Hematopoietic multipotent progenitor cell treated with erythropoietin and hydrocortisone succinate and interleukin-3 and kit ligand, for 8 days (in vitro differentiated cells): ENCODE measurements around the gene DONSON.
A peak's percentile ranks its signal among the peaks of the same experiment; 100 is the strongest.

Experiments
- DNase-seq: peaks from one replicate; pipeline ENCODE4 v3.0.0-alpha.2; 2015

The DONSON gene

GRCh38 chr21:33560965-33561364 is 27.5 kb downstream of the DONSON start:
- DNase-seq, result no peak

GRCh38 chr21:33559813-33560212 is 28.7 kb downstream of the DONSON start:
- DNase-seq, result no peak

GRCh38 chr21:33558777-33559421 is 29.6 kb downstream of the DONSON start:
- no peak for DNase-seq

GRCh38 chr21:33557447-33557846 is 31.0 kb downstream of the DONSON start:
- no peak for DNase-seq

GRCh38 chr21:33554982-33555344 is 33.5 kb downstream of the DONSON start:
- no peak for DNase-seq

- no peak for DNase-seq
These were observed 34.1 kb downstream of the DONSON start for GRCh38 chr21:33554236-33554981.

- DNase-seq, result no peak
These were observed 35.4 kb downstream of the DONSON start for GRCh38 chr21:33552999-33553598.

GRCh38 chr21:33552093-33552998 is 36.1 kb downstream of the DONSON start:
- no peak for DNase-seq

- no peak for DNase-seq
These were observed 36.8 kb downstream of the DONSON start for GRCh38 chr21:33551664-33552063.

- no peak for DNase-seq
These were observed 37.5 kb downstream of the DONSON start for GRCh38 chr21:33550772-33551660.

GRCh38 chr21:33549848-33550771 is 38.4 kb downstream of the DONSON start:
- no peak for DNase-seq

- no peak for DNase-seq
These were observed 42.4 kb downstream of the DONSON start for GRCh38 chr21:33546086-33546485.

GRCh38 chr21:33544451-33545195 is 43.9 kb downstream of the DONSON start:
- DNase-seq, result peak; percentile 29

- no peak for DNase-seq
These were observed 44.9 kb downstream of the DONSON start for GRCh38 chr21:33543505-33544129.

GRCh38 chr21:33542640-33543504 is 45.6 kb downstream of the DONSON start, which contains the start of gene SON:
Gene SON (plus strand): TSS chr21:33543038. CDS start chr21:33543093, 55 bp downstream.
- DNase-seq, result peak; percentile 99

- DNase-seq, result peak; percentile 89
These were observed 46.5 kb downstream of the DONSON start, which contains the start of gene GART for GRCh38 chr21:33541756-33542639. Gene GART (minus strand): TSS chr21:33542117. CDS start chr21:33539315, 2,802 bp downstream.

- DNase-seq, result peak; percentile 51
These were observed 47.3 kb downstream of the DONSON start for GRCh38 chr21:33541105-33541711.
